DND-41 (cell line): Measurements from ENCODE around the gene EPHA1.
"Not testable (repeated sequence)": the region's sequence is repeated elsewhere in the genome, so short reads cannot be mapped to it uniquely, and the experiment has no call there.

Experiments
- ATAC-seq: fragments of 200-7000 bp; cut with Tn5 transposase; 3 replicates; pipeline ENCODE4 v1.9.1; 2021; ENCODE audit warnings: low read depth; ENCODE audit not compliant: insufficient read depth
- DNase-seq: peaks from one replicate; pipeline ENCODE4 v3.0.0-alpha.2; 2020
- H2AFZ ChIP-seq: 2 replicates; pipeline ENCODE4 v1.6.0; 2012; ENCODE audit warnings: low read depth, low read length
- H3K27ac ChIP-seq: 2 replicates; pipeline ENCODE4 v1.5.1; 2012; ENCODE audit warnings: low read length, inconsistent platforms
- H3K27me3 ChIP-seq: fragments of 200-600 bp; sonication (generic); 2 replicates; pipeline ENCODE4 v1.6.0; 2012; ENCODE audit warnings: low read length, mild to moderate bottlenecking, inconsistent platforms; ENCODE audit not compliant: insufficient read depth, poor library complexity
- H3K36me3 ChIP-seq: 2 replicates; pipeline ENCODE4 v1.5.1; 2012; ENCODE audit warnings: low read length, inconsistent platforms; ENCODE audit not compliant: insufficient read depth
- H3K4me1 ChIP-seq: 2 replicates; pipeline ENCODE4 v1.5.1; 2012; ENCODE audit warnings: mild to moderate bottlenecking, low read length; ENCODE audit not compliant: insufficient read depth
- H3K4me2 ChIP-seq: 2 replicates; pipeline ENCODE4 v1.6.0; 2012; ENCODE audit warnings: mild to moderate bottlenecking, moderate library complexity, low read length, inconsistent platforms; ENCODE audit not compliant: insufficient read depth
- H3K4me3 ChIP-seq, 2 experiments: fragments of 200-600 bp in 1 of 2; shearing (Covaris generic) in 1 of 2; 2 replicates each; pipeline ENCODE4 v1.5.1; 2012 to 2016; ENCODE audit warnings: inconsistent platforms in 2 of 2, low read length in 2 of 2, mild to moderate bottlenecking in 2 of 2, low read depth in 1 of 2, moderate library complexity in 1 of 2
- H3K79me2 ChIP-seq: 2 replicates; pipeline ENCODE4 v1.6.0; 2012; ENCODE audit warnings: low read length, inconsistent platforms; ENCODE audit not compliant: insufficient read depth
- H3K9ac ChIP-seq: 2 replicates; pipeline ENCODE4 v1.6.0; 2012; ENCODE audit warnings: low read depth, mild to moderate bottlenecking, inconsistent platforms, low read length, moderate library complexity
- H3K9me3 ChIP-seq: 2 replicates; pipeline ENCODE4 v1.5.1; 2012; ENCODE audit warnings: low read length, moderate library complexity, mild to moderate bottlenecking, inconsistent platforms; ENCODE audit not compliant: insufficient read depth, severe bottlenecking
- H4K20me1 ChIP-seq: 2 replicates; pipeline ENCODE4 v1.6.0; 2012; ENCODE audit warnings: low read length; ENCODE audit not compliant: insufficient read depth
- CTCF ChIP-seq: IDR thresholded peaks from 2 replicates; pipeline ENCODE4 v1.5.1; 2012; ENCODE audit warnings: borderline replicate concordance, low read length, moderate library complexity, mild to moderate bottlenecking; ENCODE audit not compliant: poor library complexity, severe bottlenecking; ENCODE audit errors: extremely low read depth
- EZH2 ChIP-seq: IDR thresholded peaks from 3 replicates; pipeline ENCODE4 v1.6.1; 2012; ENCODE audit warnings: borderline replicate concordance, low read depth, mild to moderate bottlenecking, moderate library complexity, low read length, inconsistent platforms; ENCODE audit not compliant: severe bottlenecking

EPHA1 gene

GRCh38 chr7:143429770-143430698 is 21.4 kb upstream of the EPHA1 start:
- ATAC-seq = no peak
- no peaks in the 10 kb centered on the region for H3K4me1 ChIP-seq

GRCh38 chr7:143426479-143427142 is 18.0 kb upstream of the EPHA1 start:
- Histone ChIP-seq H3K4me1 (no peaks in the 10 kb centered on the region), H3K36me3 (no peaks in the 10 kb centered on the region), H3K9me3 (no peaks in the 10 kb centered on the region), H3K27ac (no peak overlapping the region), H3K79me2 (no peaks in the 10 kb centered on the region), H3K4me2 (no peak overlapping the region), H2AFZ (no peak overlapping the region), H4K20me1 (no peaks in the 10 kb centered on the region), H3K4me3 (no peak overlapping the region), H3K9ac (no peak overlapping the region), H3K27me3 (peaks cover 3% of the 10 kb centered on the region)
- DNase-seq (no peak), ATAC-seq (no peak)
- no peak for TF ChIP-seq EZH2
- TF ChIP-seq CTCF = no peak

More at GRCh38 chr7:143429770-143430698, 21.4 kb upstream of the EPHA1 start:
- Histone ChIP-seq H3K4me2 (no peak overlapping the region), H3K36me3 (no peaks in the 10 kb centered on the region), H4K20me1 (no peaks in the 10 kb centered on the region), H2AFZ (no peak overlapping the region), H3K4me3 (no peak overlapping the region), H3K27me3 (peaks cover 6% of the 10 kb centered on the region), H3K27ac (no peak overlapping the region), H3K9ac (no peak overlapping the region), H3K9me3 (no peaks in the 10 kb centered on the region), H3K79me2 (no peaks in the 10 kb centered on the region)
- TF ChIP-seq CTCF (no peak), EZH2 (no peak)
- DNase-seq = no peak

GRCh38 chr7:143424476-143424875 is 15.8 kb upstream of the EPHA1 start:
- not testable (repeated sequence) for H3K79me2 ChIP-seq, H3K27ac ChIP-seq, H4K20me1 ChIP-seq, H3K4me3 ChIP-seq, DNase-seq, H2AFZ ChIP-seq, H3K9me3 ChIP-seq, ATAC-seq, H3K9ac ChIP-seq, H3K36me3 ChIP-seq, H3K4me2 ChIP-seq, H3K27me3 ChIP-seq, H3K4me1 ChIP-seq

- Histone ChIP-seq H4K20me1 (no peaks in the 10 kb centered on the region), H2AFZ (no peak overlapping the region), H3K36me3 (no peaks in the 10 kb centered on the region), H3K79me2 (no peaks in the 10 kb centered on the region), H3K4me3 (no peak overlapping the region), H3K9me3 (no peaks in the 10 kb centered on the region), H3K4me2 (no peak overlapping the region), H3K27ac (no peak overlapping the region), H3K9ac (no peak overlapping the region), H3K27me3 (peaks cover 11% of the 10 kb centered on the region), H3K4me1 (no peaks in the 10 kb centered on the region)
- TF ChIP-seq CTCF = no peak
- ATAC-seq (no peak), DNase-seq (no peak)
These were observed 13.4 kb upstream of the EPHA1 start for GRCh38 chr7:143422033-143422432.

- H3K27me3 ChIP-seq = peaks cover 11% of the 10 kb centered on the region
- not testable (repeated sequence) for H3K9ac ChIP-seq, DNase-seq, H3K27ac ChIP-seq, H3K4me1 ChIP-seq, H3K79me2 ChIP-seq, H3K4me2 ChIP-seq, H4K20me1 ChIP-seq, H3K4me3 ChIP-seq, H2AFZ ChIP-seq, H3K36me3 ChIP-seq, H3K9me3 ChIP-seq, ATAC-seq
These were observed 12.0 kb upstream of the EPHA1 start for GRCh38 chr7:143420624-143421023.
